ENCODE measurements around the gene PCK1. TPM values are rescaled to one million over a fixed set of nuclear protein-coding genes. Genes with fewer than 3 reads are reported as not detected.

The PCK1 gene
- total and polyA plus RNA-seq, 2 experiments from 2014 or later: not detected

DNA sequence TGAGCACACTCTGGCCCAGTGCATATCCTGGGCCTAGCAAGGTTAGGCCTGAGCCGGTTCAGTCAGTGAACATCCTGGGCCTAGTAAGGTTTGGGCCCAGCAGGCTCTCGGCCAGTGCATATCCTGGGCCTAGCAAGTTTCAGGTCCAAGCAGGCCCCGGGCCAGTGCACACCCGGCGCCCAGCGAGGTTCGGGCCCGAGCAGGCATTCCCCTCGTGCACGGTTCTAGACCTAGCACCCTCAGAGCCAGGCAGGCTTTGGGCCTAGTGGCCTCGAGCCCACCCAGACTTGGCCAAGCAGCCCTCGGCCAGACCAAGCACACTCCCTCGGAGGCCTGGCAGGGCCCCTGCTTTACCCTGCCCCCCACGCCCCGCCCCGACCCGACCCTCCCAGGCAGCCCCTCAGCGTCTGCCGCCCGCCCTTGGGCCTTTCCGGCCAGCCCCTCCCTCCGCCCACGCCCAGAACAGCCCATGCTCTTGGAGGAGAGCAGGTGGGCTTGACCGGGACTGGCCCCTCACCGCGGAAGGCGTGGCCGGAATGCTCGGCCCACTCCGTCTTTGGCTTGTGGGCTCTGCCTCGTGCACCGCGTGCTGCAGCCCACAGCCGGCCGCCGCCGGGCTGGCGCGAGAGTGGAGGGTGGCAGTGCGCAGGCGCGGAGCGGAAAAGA is 36.3 kb upstream of the PCK1 start, which contains the start of gene CTCFL:
Gene CTCFL (minus strand): TSS at position 630 of the 666 bp plus-strand sequence. CDS start 935 bp downstream, outside the sequence.
- H3K4me1 ChIP-seq (ENCODE audit: insufficient read depth): no peaks in the 10 kb centered on the region

DNA sequence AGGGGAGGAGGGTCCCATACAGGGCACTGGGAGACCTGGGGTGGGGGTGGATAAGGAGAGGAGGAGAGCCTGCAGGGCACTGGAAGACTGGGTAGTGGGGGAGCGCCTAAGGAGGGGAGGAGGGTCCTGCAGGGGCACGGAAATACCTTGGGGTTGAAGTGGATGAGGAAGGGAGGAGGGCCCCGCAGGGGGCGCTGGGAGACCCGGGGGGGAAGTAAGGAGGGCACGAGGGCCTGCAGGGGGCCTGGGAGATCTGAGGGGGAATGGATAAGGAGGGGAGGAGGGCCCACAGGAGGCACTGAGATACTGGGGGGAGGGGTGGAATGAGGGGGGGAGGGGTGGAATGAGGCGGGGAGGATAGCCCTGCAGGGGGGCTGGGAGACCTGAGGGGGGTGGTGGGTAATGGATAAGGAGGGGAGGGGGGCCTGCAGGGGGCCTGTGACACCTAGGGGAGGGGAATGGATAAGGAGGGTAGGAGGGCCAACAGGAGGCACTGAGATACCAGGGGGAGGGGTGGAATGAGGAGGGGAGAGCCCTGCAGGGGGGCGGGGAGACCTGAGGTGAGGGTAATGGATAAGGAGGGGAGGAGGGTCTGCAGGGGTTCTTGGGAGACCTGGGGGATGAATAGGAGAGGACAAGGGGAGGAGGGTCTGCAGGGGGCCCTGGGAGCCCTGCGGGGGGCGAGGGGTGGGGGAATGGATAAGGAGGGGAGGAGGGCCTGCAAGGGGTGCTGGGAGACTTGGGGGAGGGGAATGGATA is 35.4 kb upstream of the PCK1 start:
- Histone ChIP-seq H3K4me2 (ENCODE audit: unreplicated experiment) (no peak overlapping the region), H3K4me3 (no peak overlapping the region), H3K27ac (no peak overlapping the region), H3F3A (ENCODE audit: insufficient read depth) (no peaks in the 10 kb centered on the region), H3K9me3 (ENCODE audit: low read depth) (no peaks in the 10 kb centered on the region), H3K9ac (no peak overlapping the region), H3K9me2 (ENCODE audit: insufficient read depth) (no peaks in the 10 kb centered on the region), H4K20me1 (ENCODE audit: insufficient read depth) (no peaks in the 10 kb centered on the region), H3K4me1 (ENCODE audit: insufficient read depth) (no peaks in the 10 kb centered on the region), H3K27me3 (replicated peaks; ENCODE audit: insufficient read depth) (peaks cover 27% of the 10 kb centered on the region), H3K79me2 (ENCODE audit: insufficient read depth) (no peaks in the 10 kb centered on the region), H2AFZ (no peak overlapping the region), H3K36me3 (ENCODE audit: low read depth) (no peaks in the 10 kb centered on the region)
- no peak for DNase-seq
- no peak for TF ChIP-seq EZH2phosphoT487 (IDR thresholded peaks at IDR 0.05; ENCODE audit: insufficient read depth, low read depth)
- no peak for TF ChIP-seq EZH2 (IDR thresholded peaks at IDR 0.05; ENCODE audit: insufficient read depth, poor library complexity, severe bottlenecking)
- WGBS, 2 experiments (ENCODE audit: low coverage in 1 of 2, low lambda C conversion rate in 2 of 2, missing lambda C conversion rate in 2 of 2): 61% methylated on average over 10 of the region's 10 CpGs; no CpG with 5 or more reads in 1 of the 2 experiments
- in situ Hi-C loops (cut with MboI): no loop called here

More for the DNA sequence above, 36.3 kb upstream of the PCK1 start, which contains the start of gene CTCFL:
- H3K9ac ChIP-seq: no peak within 1 kb of the TSS
- no peak within 1 kb of the TSS for H3K4me2 ChIP-seq (ENCODE audit: unreplicated experiment)
- no peaks in the 10 kb centered on the region for H4K20me1 ChIP-seq (ENCODE audit: insufficient read depth)
- H3K36me3 ChIP-seq (ENCODE audit: low read depth): no peaks in the 10 kb centered on the region
- H3K27ac ChIP-seq: no peak within 1 kb of the TSS
- in situ Hi-C loops (cut with MboI): loop anchor here (5.0 kb wide), 1 partner anchor 68 kb away; no protein-coding TSS in a partner anchor
- DNase-seq: no peak
- no peaks in the 10 kb centered on the region for H3K9me2 ChIP-seq (ENCODE audit: insufficient read depth)
- TF ChIP-seq EZH2phosphoT487 (IDR thresholded peaks at IDR 0.05; ENCODE audit: insufficient read depth, low read depth) (no peak), EZH2 (IDR thresholded peaks at IDR 0.05; ENCODE audit: insufficient read depth, poor library complexity, severe bottlenecking) (no peak)
- no peaks in the 10 kb centered on the region for H3K79me2 ChIP-seq (ENCODE audit: insufficient read depth)
- no peak within 1 kb of the TSS for H3K4me3 ChIP-seq
- no peak within 1 kb of the TSS for H2AFZ ChIP-seq
- H3K9me3 ChIP-seq (ENCODE audit: low read depth): no peaks in the 10 kb centered on the region
- H3K27me3 ChIP-seq (replicated peaks; ENCODE audit: insufficient read depth): peaks cover 29% of the 10 kb centered on the region
- H3F3A ChIP-seq (ENCODE audit: insufficient read depth): no peaks in the 10 kb centered on the region
- 78 to 84% methylated on average over 30 to 43 of the region's 43 CpGs for WGBS, 2 experiments (ENCODE audit: low coverage in 1 of 2, low lambda C conversion rate in 2 of 2, missing lambda C conversion rate in 2 of 2)

DNA sequence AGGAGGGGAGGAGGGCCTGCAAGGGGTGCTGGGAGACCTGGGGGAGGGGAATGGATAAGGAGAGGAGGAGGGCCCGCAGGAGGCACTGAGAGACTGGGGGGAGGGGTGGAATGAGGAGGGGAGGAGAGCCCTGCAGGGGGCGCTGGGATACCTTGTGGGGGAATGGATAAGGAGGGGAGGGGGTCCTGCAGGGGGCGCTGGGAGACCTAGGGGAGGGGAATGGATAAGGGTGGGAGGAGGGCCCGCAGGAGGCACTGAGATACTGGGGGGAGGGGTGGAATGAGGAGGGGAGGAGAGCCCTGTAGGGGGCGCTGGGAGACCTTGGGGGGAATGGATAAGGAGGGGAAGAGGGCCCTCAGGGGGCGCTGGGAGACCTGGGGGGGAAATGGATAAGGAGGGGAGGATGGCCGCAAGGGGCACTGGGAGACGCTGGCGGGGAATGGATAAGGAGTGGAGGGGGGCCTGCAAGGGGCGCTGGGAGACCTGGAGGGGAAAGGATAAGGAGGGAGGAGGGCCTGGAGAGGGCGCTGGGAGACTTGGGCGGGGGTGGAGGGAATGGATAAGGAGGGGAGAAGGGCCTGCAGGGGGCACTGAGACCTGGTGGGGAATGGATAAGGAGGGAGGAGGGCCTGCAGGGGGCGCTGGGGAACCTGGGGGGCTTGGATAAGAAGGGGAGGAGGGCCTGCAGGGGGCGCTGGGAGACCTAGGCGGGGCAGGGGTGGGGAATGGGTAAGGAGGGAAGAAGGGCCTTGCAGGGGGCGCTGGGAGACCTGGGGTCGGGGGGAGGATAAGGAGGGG is 34.6 kb upstream of the PCK1 start:
- in situ Hi-C loops (cut with MboI): no loop called here
- Histone ChIP-seq H3K79me2 (ENCODE audit: insufficient read depth) (no peaks in the 10 kb centered on the region), H3K27ac (no peak overlapping the region), H3K9me2 (ENCODE audit: insufficient read depth) (no peaks in the 10 kb centered on the region), H4K20me1 (ENCODE audit: insufficient read depth) (no peaks in the 10 kb centered on the region), H3K9me3 (ENCODE audit: low read depth) (no peaks in the 10 kb centered on the region), H2AFZ (no peak overlapping the region), H3K9ac (no peak overlapping the region), H3K4me2 (ENCODE audit: unreplicated experiment) (no peak overlapping the region), H3F3A (ENCODE audit: insufficient read depth) (no peaks in the 10 kb centered on the region), H3K36me3 (ENCODE audit: low read depth) (no peaks in the 10 kb centered on the region), H3K4me3 (no peak overlapping the region), H3K4me1 (ENCODE audit: insufficient read depth) (no peaks in the 10 kb centered on the region), H3K27me3 (replicated peaks; ENCODE audit: insufficient read depth) (peaks cover 22% of the 10 kb centered on the region)
- no peak for DNase-seq
- 63% methylated on average over 17 of the region's 17 CpGs; no CpG with 5 or more reads in 1 of the 2 experiments for WGBS, 2 experiments (ENCODE audit: low coverage in 1 of 2, low lambda C conversion rate in 2 of 2, missing lambda C conversion rate in 2 of 2)
- TF ChIP-seq EZH2 (IDR thresholded peaks at IDR 0.05; ENCODE audit: insufficient read depth, poor library complexity, severe bottlenecking): no peak
- TF ChIP-seq EZH2phosphoT487 (IDR thresholded peaks at IDR 0.05; ENCODE audit: insufficient read depth, low read depth): no peak

DNA sequence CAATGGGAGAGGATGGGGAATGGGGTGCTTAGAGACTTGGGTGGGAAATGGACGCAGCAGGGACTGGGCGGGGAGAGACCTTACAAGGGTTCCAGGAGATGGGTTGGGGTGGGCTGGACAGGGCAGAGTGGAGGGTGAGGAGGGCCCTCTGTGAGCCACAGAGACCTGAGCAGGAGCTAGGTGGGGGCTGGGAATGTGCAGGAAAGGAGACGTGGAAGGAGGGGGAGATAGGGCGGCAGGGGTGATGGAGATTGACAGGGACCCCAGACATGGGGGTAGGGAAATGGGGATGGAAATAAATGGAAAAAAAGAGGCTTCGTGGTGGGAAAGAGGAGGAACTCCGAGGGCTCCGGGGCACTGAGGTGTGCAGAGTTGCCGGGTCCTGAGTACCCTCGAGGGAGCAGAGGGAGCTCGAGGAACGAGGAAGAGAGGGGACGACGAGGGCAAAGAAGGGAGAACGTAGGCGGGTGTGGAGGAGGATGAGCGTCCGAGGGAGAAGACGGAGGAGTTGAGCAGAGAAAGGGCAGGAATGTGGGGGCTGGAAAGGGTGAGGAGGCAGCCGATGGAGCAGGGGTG is 33.9 kb upstream of the PCK1 start:
- no peaks in the 10 kb centered on the region for H3K9me2 ChIP-seq (ENCODE audit: insufficient read depth)
- no peak overlapping the region for H3K4me2 ChIP-seq (ENCODE audit: unreplicated experiment)
- H3K9me3 ChIP-seq (ENCODE audit: low read depth): no peaks in the 10 kb centered on the region
- peaks cover 27% of the 10 kb centered on the region for H3K27me3 ChIP-seq (replicated peaks; ENCODE audit: insufficient read depth)
- H3F3A ChIP-seq (ENCODE audit: insufficient read depth): no peaks in the 10 kb centered on the region
- H3K4me3 ChIP-seq: no peak overlapping the region
- in situ Hi-C loops (cut with MboI): no loop called here
- no peak overlapping the region for H3K9ac ChIP-seq
- no peaks in the 10 kb centered on the region for H3K36me3 ChIP-seq (ENCODE audit: low read depth)
- WGBS, 2 experiments (ENCODE audit: low coverage in 1 of 2, low lambda C conversion rate in 2 of 2, missing lambda C conversion rate in 2 of 2): 79 to 80% methylated on average over 15 to 19 of the region's 19 CpGs
- H3K4me1 ChIP-seq (ENCODE audit: insufficient read depth): no peaks in the 10 kb centered on the region
- H2AFZ ChIP-seq: no peak overlapping the region
- no peak for DNase-seq
- H3K79me2 ChIP-seq (ENCODE audit: insufficient read depth): no peaks in the 10 kb centered on the region
- H3K27ac ChIP-seq: no peak overlapping the region
- TF ChIP-seq EZH2 (IDR thresholded peaks at IDR 0.05; ENCODE audit: insufficient read depth, poor library complexity, severe bottlenecking): no peak
- TF ChIP-seq EZH2phosphoT487 (IDR thresholded peaks at IDR 0.05; ENCODE audit: insufficient read depth, low read depth): no peak
- H4K20me1 ChIP-seq (ENCODE audit: insufficient read depth): no peaks in the 10 kb centered on the region

Measured in GM23248 (cell line).